Heart right ventricle (tissue), 16 donors: ENCODE results near the gene IL1RAPL2. TPM values are rescaled to one million over a fixed set of nuclear protein-coding genes. Genes with fewer than 3 reads are reported as not detected.
"Not testable (repeated sequence)": the region's sequence is repeated elsewhere in the genome, so short reads cannot be mapped to it uniquely, and the experiment has no call there.

Experiments
- ATAC-seq, 8 donors: fragments of 200-7000 bp; cut with Tn5 transposase; one replicate each; pipeline ENCODE4 v1.9.1; 2020; ENCODE audit warnings: mild to moderate bottlenecking in 8 of 8, moderate library complexity in 8 of 8, moderate number of reproducible peaks in 1 of 8
- DNase-seq, 2 donors: peaks; one replicate each; pipeline ENCODE4 v3.0.0-alpha.2; 2020
- H3K27ac ChIP-seq, 10 donors: fragments of 200-600 bp; sonication (generic) in 2 of 10; one replicate each; pipeline versions ENCODE4 v1.5.0 to v1.8.0; 2020 to 2022; ENCODE audit warnings: mild to moderate bottlenecking in 3 of 10
- H3K27me3 ChIP-seq, 7 donors: fragments of 200-600 bp; one replicate each; pipeline ENCODE4 v1.8.0; 2021 to 2022; ENCODE audit warnings: mild to moderate bottlenecking in 2 of 7
- H3K36me3 ChIP-seq, 9 donors: fragments of 200-600 bp; sonication (generic) in 1 of 9; one replicate each; pipeline versions ENCODE4 v1.5.0 to v1.8.0; 2020 to 2022; ENCODE audit warnings: mild to moderate bottlenecking in 2 of 9
- H3K4me1 ChIP-seq, 9 donors: fragments of 200-600 bp; sonication (generic) in 1 of 9; one replicate each; pipeline versions ENCODE4 v1.5.0 to v1.8.0; 2020 to 2022; ENCODE audit warnings: mild to moderate bottlenecking in 4 of 9
- H3K4me3 ChIP-seq, 10 donors: fragments of 200-600 bp; sonication (generic) in 2 of 10; one replicate each; pipeline versions ENCODE4 v1.5.0 to v1.8.0; 2020 to 2022; ENCODE audit warnings: mild to moderate bottlenecking in 7 of 10, moderate library complexity in 2 of 10
- H3K9me3 ChIP-seq, 11 donors: fragments of 200-600 bp in 10 of 11; sonication (generic) in 2 of 11; one replicate each; pipeline versions ENCODE4 v1.5.0 to v1.8.0; 2013 to 2022; ENCODE audit warnings: mild to moderate bottlenecking in 2 of 11, control low read depth in 1 of 11, moderate library complexity in 1 of 11
- CTCF ChIP-seq, 9 donors: fragments of 200-600 bp; sonication (generic) in 2 of 9; IDR thresholded peaks; one replicate each; pipeline versions ENCODE4 v1.5.0 to v1.8.0; 2021 to 2022; ENCODE audit warnings: antibody characterized with exemption in 9 of 9, mild to moderate bottlenecking in 5 of 9, moderate library complexity in 1 of 9
- WGBS, 2 donors: extraction: QIAGEN DNeasy Blood & Tissue Kit; methylation state at CpG; one replicate each; pipeline ENCODE4 v1.1.7; 2013; ENCODE audit warnings: inconsistent platforms in 1 of 2; 5-methylcytosine and 5-hydroxymethylcytosine counted together
- intact Hi-C, 10 donors: fragments of 100-400 bp; cut with DNase I; formaldehyde crosslinking; loops; one replicate each; pipeline versions ENCODE4 v1.11.1 to v1.14.2; 2022
- polyA plus RNA-seq, 2 donors: library from polyadenylated mRNA; stranded (reverse); fragments of 200-250 nt; gene quantifications; one replicate each; pipeline ENCODE4 v1.2.3, GENCODE V29; 2013
- total RNA-seq, 10 donors: library from RNA; stranded (reverse); fragmentation: NEBNext Ultra II Directional in 3 of 10; extraction: Animal tissue kit (Norgen Biotek cat#: 25700) in 3 of 10; gene quantifications; one replicate each; pipeline versions ENCODE4 v1.2.1 to v1.2.4, GENCODE V29; 2021 to 2023
- donor health status: Arrhythmogenic right ventricular cardiomyopathy.
- donor health status: ischemic (EF 13 %, LVEDD 7.1; RV severe dilation, severe dysfunction).
- donor health status: healthy with polysubstance abuse.
- donor health status: DM: no; HTN: yes; CAD: no.
- donor health status: DM: no; HTN: no; CAD: no.
- donor health status: ischemic (EF 25% LVEDD 6.9; RV normal size, moderate dysfunction).
- donor health status: ischemic (EF 25% LVEDD 5.7; RV mildly dilated, moderate dysfunction).
- donor health status: healthy.
- donor health status: DM: yes; HTN: yes; CAD: no.
- donor health status: Ischemic cardiomyopathy.
- donor health status: ischemic (EF 35%, LVEDD 5.7; RV mildly dilated, moderate dysfunction).
- donor health status: nonischemic (EF 11% LVEDD 7.7; RV severe dilation, severe dysfunction).
- donor health status: DM: yes; HTN: yes; CAD: no.
- donor health status: PGD.
- donor health status: ischemic (EF 29% LVEDD 5.4; RV normal size, mild dysfunction).
- donor health status: nonischemic (EF 23%, LVEDD 6.1; RV moderate dilation, normal function).

Gene IL1RAPL2
- total and polyA plus RNA-seq, 12 donors = 0.01 TPM; not detected in 11

GRCh38 chrX:105006996-105007395, 441.0 kb downstream of the IL1RAPL2 start:
- Histone ChIP-seq H3K4me1 (no peaks in the 10 kb centered on the region), H3K9me3 (peaks cover 0 to 5% (median 0%) of the 10 kb centered on the region in 11 donors), H3K27me3 (peaks cover 0 to 26% (median 0%) of the 10 kb centered on the region in 7 donors), H3K27ac (no peak overlapping the region), H3K4me3 (no peak overlapping the region), H3K36me3 (no peaks in the 10 kb centered on the region)
- DNase-seq = no peak
- no peak for ATAC-seq
- intact Hi-C loops = loop anchor here in 1 of 10 donors (5.0 kb wide), 1 partner anchor 1740 kb away; no protein-coding TSS in a partner anchor
- TF ChIP-seq CTCF (IDR thresholded peaks at IDR 0.05) = no peak

- Histone ChIP-seq H3K9me3 (peaks cover 0 to 5% (median 0%) of the 10 kb centered on the region in 11 donors), H3K27me3 (peaks cover 0 to 16% (median 0%) of the 10 kb centered on the region in 7 donors), H3K27ac (no peak overlapping the region), H3K4me1 (no peaks in the 10 kb centered on the region), H3K4me3 (no peak overlapping the region), H3K36me3 (no peaks in the 10 kb centered on the region)
- intact Hi-C loops = no loop called here
- 93 to 96% methylated on average over 2 of the region's 2 CpGs for WGBS, 2 donors
- TF ChIP-seq CTCF (IDR thresholded peaks at IDR 0.05) = no peak
- DNase-seq (no peak), ATAC-seq (no peak)
These were observed 447.7 kb downstream of the IL1RAPL2 start for GRCh38 chrX:105013719-105014118.

- Histone ChIP-seq H3K27ac (no peak overlapping the region), H3K9me3 (no peaks in the 10 kb centered on the region), H3K4me3 (no peak overlapping the region), H3K36me3 (no peaks in the 10 kb centered on the region), H3K4me1 (no peaks in the 10 kb centered on the region), H3K27me3 (peaks cover 0 to 12% (median 0%) of the 10 kb centered on the region in 7 donors)
- DNase-seq (no peak), ATAC-seq (no peak)
- WGBS, 2 donors = 77 to 84% methylated on average over 2 of the region's 2 CpGs
- intact Hi-C loops = no loop called here
- TF ChIP-seq CTCF (IDR thresholded peaks at IDR 0.05) = no peak
These were observed 451.6 kb downstream of the IL1RAPL2 start for GRCh38 chrX:105017641-105018040.

GRCh38 chrX:105018865-105019264, 452.9 kb downstream of the IL1RAPL2 start:
- H3K27ac ChIP-seq = no peak overlapping the region
- TF ChIP-seq CTCF (IDR thresholded peaks at IDR 0.05) = no peak
- no peak for DNase-seq
- no peak overlapping the region for H3K4me3 ChIP-seq
- no peak for ATAC-seq
- H3K27me3 ChIP-seq = peaks cover 0 to 5% (median 0%) of the 10 kb centered on the region in 7 donors
- H3K4me1 ChIP-seq = no peaks in the 10 kb centered on the region
- intact Hi-C loops = no loop called here
- no peaks in the 10 kb centered on the region for H3K36me3 ChIP-seq
- WGBS, 2 donors = 73 to 75% methylated on average over 1 of the region's 1 CpG
- H3K9me3 ChIP-seq = no peaks in the 10 kb centered on the region

- H3K9me3 ChIP-seq, H3K4me3 ChIP-seq, DNase-seq, intact Hi-C loops, H3K27me3 ChIP-seq, ATAC-seq, H3K36me3 ChIP-seq, H3K4me1 ChIP-seq, H3K27ac ChIP-seq: not testable (repeated sequence)
- 80 to 89% methylated on average over 2 of the region's 3 CpGs for WGBS, 2 donors
These were observed 463.0 kb downstream of the IL1RAPL2 start for GRCh38 chrX:105028962-105029361.
